Fibroblast of villous mesenchyme (primary cell): ENCODE measurements around the gene CRELD2. TPM values are rescaled to one million over a fixed set of nuclear protein-coding genes. Genes with fewer than 3 reads are reported as not detected.
A peak's percentile ranks its signal among the peaks of the same experiment; 100 is the strongest.

Experiments used
- DNase-seq: peaks from one replicate; pipeline ENCODE4 v3.0.0-alpha.2; 2010; ENCODE audit warnings: low read depth
- H3K4me3 ChIP-seq: 2 replicates; pipeline ENCODE4 v1.5.1; 2011; ENCODE audit warnings: low read depth, mild to moderate bottlenecking, low read length
- total RNA-seq: library from RNA; depleted of rRNA; stranded (reverse); fragments of >200 nt; gene quantifications from 2 replicates; pipeline ENCODE4 v1.2.3, GENCODE V29; 2012
- TF ChIP-seq, protein P1 (sequence below): IDR thresholded peaks from 2 replicates; pipeline ENCODE4 v1.5.1; 2012; ENCODE audit warnings: low read depth, mild to moderate bottlenecking, low read length; ENCODE audit not compliant: insufficient read depth

CRELD2 gene
- total RNA-seq, 1 donor: 53.1 TPM

DNA sequence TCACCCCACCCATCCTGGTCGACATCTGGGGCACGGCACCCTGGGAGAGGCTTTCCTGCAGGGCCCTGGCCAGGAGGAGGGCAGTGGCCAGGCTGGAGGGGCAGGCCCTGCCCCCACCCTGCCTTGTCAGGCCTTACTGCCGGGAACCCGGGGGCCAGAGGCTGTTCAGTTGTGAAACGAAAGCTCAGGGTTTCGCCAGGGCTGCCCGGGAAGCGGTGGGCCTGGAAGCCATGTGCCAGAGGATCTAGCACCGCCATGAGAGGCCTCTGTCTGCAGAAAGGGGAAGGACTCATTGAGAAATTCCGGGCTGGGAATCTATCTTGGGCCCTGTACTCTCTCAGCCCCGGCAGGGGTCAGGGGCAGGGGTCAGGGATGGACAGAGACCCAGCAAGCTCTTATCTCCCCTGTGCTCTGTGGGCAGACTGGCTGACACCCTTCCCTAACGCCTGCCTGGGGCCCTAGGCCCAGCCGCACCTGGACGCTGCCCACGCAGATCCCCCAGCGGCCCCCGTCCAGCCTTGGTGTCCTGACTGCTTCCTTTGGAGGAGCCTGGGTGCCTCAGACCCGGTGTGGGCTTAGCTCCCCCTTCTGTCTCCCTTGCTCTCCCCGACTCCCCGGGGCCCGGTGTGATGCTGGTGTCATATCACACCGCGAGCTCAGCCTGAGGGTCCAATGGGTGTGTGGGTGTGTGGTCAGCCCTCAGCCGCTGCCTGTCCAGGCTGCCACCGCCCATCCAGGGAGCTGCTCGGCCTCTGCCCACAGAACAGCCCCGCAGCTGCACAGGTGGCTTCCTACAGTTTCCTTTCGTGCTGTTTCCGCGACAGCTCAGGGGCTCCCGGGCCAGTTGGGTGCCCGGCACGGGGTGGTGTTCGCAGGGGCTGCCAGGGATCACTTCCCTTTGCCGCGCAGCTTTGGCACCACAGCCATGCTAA, 48.6 kb downstream of the CRELD2 start:
- DNase-seq: peak; percentile 89
- TF ChIP-seq, protein P1, sequence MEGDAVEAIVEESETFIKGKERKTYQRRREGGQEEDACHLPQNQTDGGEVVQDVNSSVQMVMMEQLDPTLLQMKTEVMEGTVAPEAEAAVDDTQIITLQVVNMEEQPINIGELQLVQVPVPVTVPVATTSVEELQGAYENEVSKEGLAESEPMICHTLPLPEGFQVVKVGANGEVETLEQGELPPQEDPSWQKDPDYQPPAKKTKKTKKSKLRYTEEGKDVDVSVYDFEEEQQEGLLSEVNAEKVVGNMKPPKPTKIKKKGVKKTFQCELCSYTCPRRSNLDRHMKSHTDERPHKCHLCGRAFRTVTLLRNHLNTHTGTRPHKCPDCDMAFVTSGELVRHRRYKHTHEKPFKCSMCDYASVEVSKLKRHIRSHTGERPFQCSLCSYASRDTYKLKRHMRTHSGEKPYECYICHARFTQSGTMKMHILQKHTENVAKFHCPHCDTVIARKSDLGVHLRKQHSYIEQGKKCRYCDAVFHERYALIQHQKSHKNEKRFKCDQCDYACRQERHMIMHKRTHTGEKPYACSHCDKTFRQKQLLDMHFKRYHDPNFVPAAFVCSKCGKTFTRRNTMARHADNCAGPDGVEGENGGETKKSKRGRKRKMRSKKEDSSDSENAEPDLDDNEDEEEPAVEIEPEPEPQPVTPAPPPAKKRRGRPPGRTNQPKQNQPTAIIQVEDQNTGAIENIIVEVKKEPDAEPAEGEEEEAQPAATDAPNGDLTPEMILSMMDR: no peak
- no peak overlapping the region for H3K4me3 ChIP-seq

DNA sequence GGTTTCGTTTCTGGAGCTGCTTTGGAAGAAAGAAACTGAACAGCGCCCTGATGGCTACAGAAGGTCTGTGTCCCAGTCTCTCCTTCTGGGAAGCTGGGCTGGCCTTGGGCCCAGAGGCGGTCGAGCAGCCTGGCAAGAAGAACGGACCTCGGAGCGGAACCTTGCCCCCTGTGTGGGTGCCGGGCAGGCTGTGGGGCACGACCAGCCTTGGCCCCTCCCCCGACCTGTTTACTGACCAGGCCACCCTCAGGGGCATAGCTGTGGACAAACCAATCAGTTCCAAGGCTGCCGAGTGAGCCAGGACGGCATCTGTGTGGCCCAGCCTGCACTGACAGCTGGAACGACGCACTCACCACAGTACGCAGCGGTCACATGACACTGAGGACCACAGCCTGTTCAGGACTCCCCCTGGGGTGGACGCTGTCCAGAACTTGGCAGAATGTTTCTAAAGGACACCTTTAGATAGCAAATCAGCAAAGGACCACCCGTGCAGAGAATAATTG, 49.3 kb downstream of the CRELD2 start:
- no peak overlapping the region for H3K4me3 ChIP-seq
- peak; percentile 48 for DNase-seq
- TF ChIP-seq, protein P1: no peak

DNA sequence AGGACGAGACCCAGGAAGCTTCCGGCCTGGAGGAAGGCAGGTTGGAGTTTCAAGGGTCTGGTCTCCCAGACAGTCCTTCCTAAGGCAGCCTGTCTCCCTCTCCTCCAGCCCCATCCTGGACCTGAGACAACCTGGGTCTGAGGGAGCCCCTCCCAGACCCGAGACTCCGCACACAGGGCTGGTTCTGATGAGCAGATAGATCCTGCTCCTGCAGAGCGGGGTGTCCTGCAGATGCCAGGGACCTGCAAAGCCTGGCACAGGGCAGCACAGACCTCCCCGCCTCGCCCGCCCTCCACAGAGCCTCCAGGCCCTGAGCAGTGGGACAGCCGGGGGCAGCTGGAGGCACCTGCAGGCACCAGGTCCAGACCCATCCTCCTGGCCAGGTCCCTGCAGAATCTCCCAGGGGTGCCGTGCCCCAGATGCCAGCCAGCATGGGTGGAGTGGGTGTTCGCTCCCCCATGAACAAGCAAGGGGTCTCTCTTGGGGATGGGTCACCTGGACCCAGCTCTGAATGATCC, 49.9 kb downstream of the CRELD2 start:
- DNase-seq: no peak
- no peak overlapping the region for H3K4me3 ChIP-seq
- TF ChIP-seq, protein P1: no peak

DNA sequence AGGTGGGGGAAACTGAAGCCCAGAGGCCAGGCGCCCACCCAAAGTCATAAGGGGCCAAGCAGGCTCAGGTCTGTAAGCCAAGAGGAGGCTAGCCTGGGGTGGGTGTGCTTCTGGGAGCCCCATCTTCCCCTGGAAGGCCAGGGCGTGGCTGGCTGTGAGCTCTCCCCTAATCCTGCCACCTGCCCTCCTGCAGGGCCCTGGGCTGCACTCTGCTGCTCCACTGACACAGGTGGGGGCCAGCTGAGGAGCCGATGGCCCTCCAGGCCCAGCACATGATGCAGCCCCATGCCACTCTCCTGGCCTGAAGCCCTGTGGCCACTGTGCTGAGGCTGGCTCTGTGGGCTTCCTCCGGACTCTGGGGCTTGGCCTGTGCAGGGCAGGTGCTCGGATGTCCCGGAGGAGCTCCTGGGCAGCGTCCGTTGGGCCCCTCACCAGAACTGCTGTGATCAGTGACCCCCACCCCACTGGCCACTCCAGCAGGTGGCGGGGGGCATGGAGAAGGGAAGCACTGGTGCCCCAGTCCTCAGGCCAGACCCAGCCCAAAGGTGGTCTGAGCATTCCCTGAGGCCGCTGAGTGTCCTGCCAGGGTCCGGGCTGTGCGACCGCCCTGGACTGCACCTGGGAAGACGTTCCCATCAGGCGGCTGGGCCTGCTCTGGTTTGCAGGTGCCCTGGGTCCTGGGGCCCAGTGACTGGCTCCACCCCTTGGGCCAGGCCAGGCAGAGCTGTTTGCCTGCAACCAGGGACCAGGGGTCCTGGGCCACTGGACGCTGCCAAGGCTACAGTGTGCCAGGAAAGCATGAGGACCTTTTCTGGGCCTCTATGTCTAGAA, 50.6 kb downstream of the CRELD2 start:
- TF ChIP-seq, protein P1: no peak
- no peak overlapping the region for H3K4me3 ChIP-seq
- no peak for DNase-seq

DNA sequence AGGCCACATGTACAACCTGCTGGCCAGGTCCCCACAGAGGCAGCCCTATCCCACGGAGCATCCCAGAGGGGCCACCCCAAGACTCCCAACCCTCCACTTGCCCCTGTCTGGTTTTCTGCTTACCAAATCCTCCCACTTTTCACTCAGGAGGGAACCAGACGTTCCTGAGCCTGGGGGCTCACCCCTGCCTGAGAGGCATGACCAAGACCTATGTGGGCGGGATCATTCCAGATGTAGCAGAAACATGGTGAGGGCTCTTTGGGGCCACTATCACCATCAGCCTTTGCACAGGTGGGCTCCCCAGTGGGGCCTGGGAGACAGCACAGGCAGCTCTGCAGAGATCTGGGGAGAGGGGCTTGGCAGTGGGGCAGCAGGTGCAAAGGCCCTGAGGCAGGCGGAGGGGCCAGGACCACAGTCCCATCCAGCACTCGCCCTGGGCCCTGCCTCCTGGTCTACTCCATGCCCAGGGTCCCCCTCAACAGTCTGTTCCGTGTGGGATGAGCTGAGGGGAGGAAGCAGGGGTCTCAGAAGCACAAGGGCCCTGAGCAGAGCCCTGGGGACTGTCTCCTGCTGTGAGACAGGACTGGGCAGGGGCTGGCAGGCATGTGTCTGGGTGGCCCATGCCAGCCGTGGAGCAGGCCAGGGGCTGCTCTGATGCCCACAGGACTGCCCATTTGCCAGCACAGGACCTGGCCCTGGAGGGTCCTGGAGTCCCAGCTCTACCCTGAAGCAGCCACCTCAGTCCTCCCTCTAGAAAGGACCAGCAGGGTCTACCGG, 51.5 kb downstream of the CRELD2 start:
- no peak overlapping the region for H3K4me3 ChIP-seq
- no peak for DNase-seq
- TF ChIP-seq, protein P1: no peak
